GM23248 (cell line): Measurements from ENCODE around the gene PRICKLE2.

Experiments used
- EZH2 ChIP-seq: fragments of 200-600 bp; sonication (generic); IDR thresholded peaks from 2 replicates; pipeline ENCODE4 v1.6.1; 2018; ENCODE audit warnings: antibody characterized with exemption, mild to moderate bottlenecking; ENCODE audit not compliant: insufficient read depth, poor library complexity, severe bottlenecking
- EZH2phosphoT487 ChIP-seq: fragments of 200-600 bp; sonication (generic); IDR thresholded peaks from 2 replicates; pipeline ENCODE4 v1.6.1; 2018; ENCODE audit warnings: antibody characterized with exemption, moderate library complexity, mild to moderate bottlenecking, low read depth; ENCODE audit not compliant: insufficient read depth

DNA sequence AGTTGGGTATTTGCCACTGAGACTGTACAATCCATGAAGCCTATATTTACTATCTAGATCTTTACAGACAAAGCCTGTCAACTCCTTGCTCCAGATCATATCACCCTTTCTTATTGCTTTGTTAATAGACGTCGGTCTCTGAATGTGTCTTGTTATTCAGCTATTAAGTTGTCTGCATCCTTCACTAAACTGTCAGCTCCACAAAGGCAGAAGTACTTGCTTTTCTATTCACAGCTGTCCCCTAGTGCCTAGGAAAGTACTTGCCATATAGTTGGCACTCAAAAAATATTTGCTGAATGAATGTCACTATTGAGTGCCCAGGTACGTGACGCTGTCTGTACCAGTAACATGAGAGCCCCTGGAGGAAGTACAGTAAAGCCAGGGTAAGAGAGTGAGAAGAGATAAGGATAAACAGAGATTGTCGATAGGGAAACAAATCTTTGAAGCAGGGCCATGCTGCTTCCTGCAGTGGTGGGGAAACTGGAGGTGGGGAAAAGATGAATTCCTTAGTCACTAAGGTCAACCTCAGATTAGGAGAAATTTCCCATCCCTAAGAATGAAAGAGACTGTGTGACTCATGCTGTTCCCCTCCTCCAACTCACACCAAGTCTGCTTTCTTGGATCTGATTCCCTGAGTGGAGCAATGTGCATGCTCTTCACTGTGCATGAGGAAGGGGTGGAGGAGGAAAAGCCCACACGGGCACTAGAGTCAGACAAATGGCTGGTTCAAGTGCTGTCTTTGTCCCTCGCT is 36.3 kb downstream of the PRICKLE2 start:
- TF ChIP-seq EZH2phosphoT487, result no peak
- no peak for TF ChIP-seq EZH2
